Tongue (tissue), 3 donors: ENCODE results near the gene C11orf52. TPM values are rescaled to one million over a fixed set of nuclear protein-coding genes. Genes with fewer than 3 reads are reported as not detected.

Experiments used
- DNase-seq: peaks from one replicate; pipeline ENCODE4 v3.0.0-alpha.2; 2015
- small RNA-seq: library from RNA; depleted of rRNA; stranded (forward); fragments of <200 nt; gene quantifications from one replicate; pipeline ENCODE3, GENCODE V24; 2014; ENCODE audit warnings: low replicate concordance
- total RNA-seq: library from RNA; depleted of rRNA; stranded (reverse); fragments of >200 nt; gene quantifications from one replicate; pipeline ENCODE4 v1.2.3, GENCODE V29; 2014

Gene C11orf52
- total RNA-seq, 1 donor from 2014 or later: 1.8 TPM

DNA sequence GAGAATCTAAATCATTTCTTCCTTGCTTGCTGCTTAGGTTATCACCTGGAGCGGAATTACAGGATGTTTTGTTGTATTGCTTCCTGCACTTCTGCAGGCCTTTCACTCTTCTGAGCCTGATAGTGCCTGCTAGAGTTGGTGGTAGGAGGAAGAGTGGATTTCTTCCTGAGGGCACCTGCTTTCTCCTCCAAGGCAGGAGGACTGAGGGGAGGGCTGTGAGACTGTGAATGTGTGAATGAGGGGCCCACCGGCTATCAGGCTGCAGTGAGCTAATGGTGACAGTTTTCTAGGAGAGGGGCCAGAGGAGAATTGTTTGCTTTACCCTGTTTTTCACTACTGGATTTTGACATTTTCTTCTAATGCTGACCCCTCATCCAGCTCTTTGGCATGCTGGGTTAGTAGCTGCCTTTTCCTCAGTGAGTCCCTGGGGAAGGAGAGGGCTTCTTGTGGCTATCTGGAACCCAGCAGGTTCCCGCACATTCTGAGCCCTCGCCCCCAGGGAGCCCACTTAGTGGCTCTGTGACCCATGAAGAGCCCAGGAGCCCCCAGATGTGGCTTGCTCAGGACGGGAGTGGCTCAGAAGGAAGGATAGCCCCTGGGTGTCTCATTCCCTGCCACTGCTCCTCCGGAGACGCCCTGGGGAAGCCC is 57.5 kb downstream of the C11orf52 start:
- no peak for DNase-seq

Small RNA genes lying within 50 kb of the gene (small RNA-seq; reads per million reads assigned to genes)
- not detected for gene C11orf52
- gene RNA5SP351: not detected
- gene RPL37AP8: not detected

Other genes with a start within 250 kb of the C11orf52 start
- 20.6 TPM for gene PPP2R1B, start 152.5 kb upstream of the C11orf52 start, total RNA-seq
- gene ALG9, start 47.3 kb upstream of the C11orf52 start, total RNA-seq: 35.2 TPM
- gene FDXACB1, start 39.7 kb upstream of the C11orf52 start, total RNA-seq: 3.7 TPM
- gene CFAP68, start 39.4 kb upstream of the C11orf52 start, total RNA-seq: 16.1 TPM
- gene CRYAB, start 7.1 kb upstream of the C11orf52 start, total RNA-seq: 90.5 TPM
- gene HSPB2, start 6.2 kb upstream of the C11orf52 start, total RNA-seq: 3.8 TPM
- gene DIXDC1, start 18.4 kb downstream of the C11orf52 start, total RNA-seq: 53.1 TPM
- gene DLAT, start 106.5 kb downstream of the C11orf52 start, total RNA-seq: 77.1 TPM
- gene PIH1D2, start 155.1 kb downstream of the C11orf52 start, total RNA-seq: 2.2 TPM
- 31.1 TPM for gene NKAPD1, start 155.4 kb downstream of the C11orf52 start, total RNA-seq
- gene TIMM8B, start 167.8 kb downstream of the C11orf52 start, total RNA-seq: 37.7 TPM
- 190 TPM for gene SDHD, start 168.0 kb downstream of the C11orf52 start, total RNA-seq
- 5.2 TPM for gene IL18, start 245.2 kb downstream of the C11orf52 start, total RNA-seq
- gene TEX12, start 248.5 kb downstream of the C11orf52 start, total RNA-seq: 2.3 TPM